Measurements from ENCODE around the gene TNFRSF8.
A peak's percentile ranks its signal among the peaks of the same experiment; 100 is the strongest.

The TNFRSF8 gene

GRCh38 chr1:12164210-12164609, 101.1 kb downstream of the TNFRSF8 start:
- H3K27ac Mint-ChIP-seq = no peak overlapping the region

GRCh38 chr1:12165342-12165741, 102.2 kb downstream of the TNFRSF8 start:
- Mint-ChIP-seq H3K4me1 (peaks cover 76% of the 10 kb centered on the region), H3K27ac (no peak overlapping the region), H3K27me3 (no peaks in the 10 kb centered on the region), H3K4me3 (no peak overlapping the region), H3K36me3 (ENCODE audit: low read depth) (peaks cover 26% of the 10 kb centered on the region), H3K9me3 (no peaks in the 10 kb centered on the region)
- DNase-seq (no peak), ATAC-seq (no peak)

More at GRCh38 chr1:12164210-12164609, 101.1 kb downstream of the TNFRSF8 start:
- ATAC-seq (no peak), DNase-seq (no peak)
- Mint-ChIP-seq H3K4me1 (peaks cover 75% of the 10 kb centered on the region), H3K9me3 (no peaks in the 10 kb centered on the region), H3K27me3 (no peaks in the 10 kb centered on the region), H3K4me3 (no peak overlapping the region), H3K36me3 (ENCODE audit: low read depth) (peaks cover 16% of the 10 kb centered on the region)

GRCh38 chr1:12166834-12167492, 103.9 kb downstream of the TNFRSF8 start, which contains the start of gene TNFRSF1B:
Gene TNFRSF1B (plus strand): TSS chr1:12166991. CDS start chr1:12167092, 101 bp downstream.
- peaks cover 39% of the 10 kb centered on the region for H3K36me3 Mint-ChIP-seq (ENCODE audit: low read depth)
- peak; percentile 83 for DNase-seq

GRCh38 chr1:12167493-12168429, 104.7 kb downstream of the TNFRSF8 start:
- peaks cover 5% of the 10 kb centered on the region for H3K9me3 Mint-ChIP-seq
- peak; percentile 40 for DNase-seq
- ATAC-seq = no peak
- H3K4me1 Mint-ChIP-seq = peaks cover 73% of the 10 kb centered on the region
- no peaks in the 10 kb centered on the region for H3K27me3 Mint-ChIP-seq
- peaks cover 43% of the 10 kb centered on the region for H3K36me3 Mint-ChIP-seq (ENCODE audit: low read depth)
- H3K27ac Mint-ChIP-seq = peak overlapping the region; percentile 100
- H3K4me3 Mint-ChIP-seq = peak overlapping the region; percentile 100

More at GRCh38 chr1:12166834-12167492, 103.9 kb downstream of the TNFRSF8 start, which contains the start of gene TNFRSF1B:
- peak; percentile 45 for ATAC-seq
- H3K4me1 Mint-ChIP-seq = peaks cover 73% of the 10 kb centered on the region
- H3K27ac Mint-ChIP-seq = peak within 1 kb of the TSS; percentile 100
- H3K9me3 Mint-ChIP-seq = peaks cover 5% of the 10 kb centered on the region
- peak within 1 kb of the TSS; percentile 100 for H3K4me3 Mint-ChIP-seq
- no peaks in the 10 kb centered on the region for H3K27me3 Mint-ChIP-seq

GRCh38 chr1:12168451-12169160, 105.5 kb downstream of the TNFRSF8 start:
- H3K27ac Mint-ChIP-seq = peak overlapping the region; percentile 100
- no peak for ATAC-seq
- H3K36me3 Mint-ChIP-seq (ENCODE audit: low read depth) = peaks cover 46% of the 10 kb centered on the region
- peaks cover under 1% of the 10 kb centered on the region for H3K27me3 Mint-ChIP-seq
- H3K9me3 Mint-ChIP-seq = peaks cover 5% of the 10 kb centered on the region
- H3K4me3 Mint-ChIP-seq = peak overlapping the region; percentile 100
- H3K4me1 Mint-ChIP-seq = peaks cover 73% of the 10 kb centered on the region
- DNase-seq = no peak

- no peak for ATAC-seq
- H3K36me3 Mint-ChIP-seq (ENCODE audit: low read depth) = peaks cover 51% of the 10 kb centered on the region
- H3K4me3 Mint-ChIP-seq = peak overlapping the region; percentile 100
Measured at GRCh38 chr1:12169442-12170135, 106.5 kb downstream of the TNFRSF8 start.

GRCh38 chr1:12170263-12170671, 107.2 kb downstream of the TNFRSF8 start:
- peak overlapping the region; percentile 100 for H3K27ac Mint-ChIP-seq

More at GRCh38 chr1:12169442-12170135, 106.5 kb downstream of the TNFRSF8 start:
- Mint-ChIP-seq H3K9me3 (peaks cover 5% of the 10 kb centered on the region), H3K4me1 (peaks cover 74% of the 10 kb centered on the region), H3K27me3 (peaks cover 2% of the 10 kb centered on the region), H3K27ac (peak overlapping the region; percentile 100)
- DNase-seq = no peak

GRCh38 chr1:12171206-12172041, 108.3 kb downstream of the TNFRSF8 start:
- Mint-ChIP-seq H3K27ac (peak overlapping the region; percentile 98), H3K27me3 (peaks cover 2% of the 10 kb centered on the region), H3K4me3 (peak overlapping the region; percentile 83), H3K9me3 (peaks cover 5% of the 10 kb centered on the region), H3K36me3 (ENCODE audit: low read depth) (peaks cover 65% of the 10 kb centered on the region), H3K4me1 (peaks cover 84% of the 10 kb centered on the region)
- no peak for DNase-seq
- ATAC-seq = peak; percentile 31

More at GRCh38 chr1:12170263-12170671, 107.2 kb downstream of the TNFRSF8 start:
- Mint-ChIP-seq H3K27me3 (peaks cover 2% of the 10 kb centered on the region), H3K36me3 (ENCODE audit: low read depth) (peaks cover 54% of the 10 kb centered on the region), H3K4me1 (peaks cover 78% of the 10 kb centered on the region), H3K9me3 (peaks cover 5% of the 10 kb centered on the region), H3K4me3 (peak overlapping the region; percentile 100)
- DNase-seq (no peak), ATAC-seq (no peak)

GRCh38 chr1:12172042-12172851, 109.1 kb downstream of the TNFRSF8 start:
- Mint-ChIP-seq H3K36me3 (ENCODE audit: low read depth) (peaks cover 68% of the 10 kb centered on the region), H3K27me3 (peaks cover 2% of the 10 kb centered on the region), H3K4me3 (peak overlapping the region; percentile 83), H3K9me3 (peaks cover 5% of the 10 kb centered on the region), H3K27ac (peak overlapping the region; percentile 98), H3K4me1 (peaks cover 89% of the 10 kb centered on the region)
- peak; percentile 50 for DNase-seq
- peak; percentile 6 for ATAC-seq

- peaks cover 2% of the 10 kb centered on the region for H3K27me3 Mint-ChIP-seq
- DNase-seq = no peak
- H3K4me3 Mint-ChIP-seq = peak overlapping the region; percentile 83
- peak overlapping the region; percentile 98 for H3K27ac Mint-ChIP-seq
- peaks cover 62% of the 10 kb centered on the region for H3K36me3 Mint-ChIP-seq (ENCODE audit: low read depth)
- H3K9me3 Mint-ChIP-seq = peaks cover 5% of the 10 kb centered on the region
- H3K4me1 Mint-ChIP-seq = peaks cover 93% of the 10 kb centered on the region
- ATAC-seq = no peak
Measured at GRCh38 chr1:12173041-12173509, 110.0 kb downstream of the TNFRSF8 start.

GRCh38 chr1:12173631-12174121, 110.6 kb downstream of the TNFRSF8 start:
- H3K9me3 Mint-ChIP-seq = peaks cover 5% of the 10 kb centered on the region
- peak overlapping the region; percentile 98 for H3K27ac Mint-ChIP-seq
- H3K36me3 Mint-ChIP-seq (ENCODE audit: low read depth) = peaks cover 63% of the 10 kb centered on the region
- peaks cover 3% of the 10 kb centered on the region for H3K27me3 Mint-ChIP-seq
- H3K4me3 Mint-ChIP-seq = peak overlapping the region; percentile 83
- ATAC-seq = peak; percentile 35
- peaks cover 96% of the 10 kb centered on the region for H3K4me1 Mint-ChIP-seq
- peak; percentile 92 for DNase-seq

Measured in activated naive CD8-positive, alpha-beta T cell treated with anti-CD3 and anti-CD28 coated beads, Interleukin-2, amount 50 U/mL, for 24 hours (primary cell).